ENCODE results near the gene DLG2.
"Not testable (repeated sequence)": the region's sequence is repeated elsewhere in the genome, so short reads cannot be mapped to it uniquely, and the experiment has no call there.

The DLG2 gene

GRCh38 chr11:83437939-83438338, 2189.2 kb downstream of the DLG2 start:
- DNase-seq (ENCODE audit: low read depth, low spot score): no peak
- POLR2A ChIA-PET: no interaction called here
- CTCF ChIA-PET: no interaction called here
- no peak overlapping the region for H3K4me3 ChIP-seq (ENCODE audit: low read depth, low read length)
- TF ChIP-seq, protein P1, sequence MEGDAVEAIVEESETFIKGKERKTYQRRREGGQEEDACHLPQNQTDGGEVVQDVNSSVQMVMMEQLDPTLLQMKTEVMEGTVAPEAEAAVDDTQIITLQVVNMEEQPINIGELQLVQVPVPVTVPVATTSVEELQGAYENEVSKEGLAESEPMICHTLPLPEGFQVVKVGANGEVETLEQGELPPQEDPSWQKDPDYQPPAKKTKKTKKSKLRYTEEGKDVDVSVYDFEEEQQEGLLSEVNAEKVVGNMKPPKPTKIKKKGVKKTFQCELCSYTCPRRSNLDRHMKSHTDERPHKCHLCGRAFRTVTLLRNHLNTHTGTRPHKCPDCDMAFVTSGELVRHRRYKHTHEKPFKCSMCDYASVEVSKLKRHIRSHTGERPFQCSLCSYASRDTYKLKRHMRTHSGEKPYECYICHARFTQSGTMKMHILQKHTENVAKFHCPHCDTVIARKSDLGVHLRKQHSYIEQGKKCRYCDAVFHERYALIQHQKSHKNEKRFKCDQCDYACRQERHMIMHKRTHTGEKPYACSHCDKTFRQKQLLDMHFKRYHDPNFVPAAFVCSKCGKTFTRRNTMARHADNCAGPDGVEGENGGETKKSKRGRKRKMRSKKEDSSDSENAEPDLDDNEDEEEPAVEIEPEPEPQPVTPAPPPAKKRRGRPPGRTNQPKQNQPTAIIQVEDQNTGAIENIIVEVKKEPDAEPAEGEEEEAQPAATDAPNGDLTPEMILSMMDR (IDR thresholded peaks at IDR 0.05; ENCODE audit: insufficient read depth, low read length, missing control alignments): no peak

DNA sequence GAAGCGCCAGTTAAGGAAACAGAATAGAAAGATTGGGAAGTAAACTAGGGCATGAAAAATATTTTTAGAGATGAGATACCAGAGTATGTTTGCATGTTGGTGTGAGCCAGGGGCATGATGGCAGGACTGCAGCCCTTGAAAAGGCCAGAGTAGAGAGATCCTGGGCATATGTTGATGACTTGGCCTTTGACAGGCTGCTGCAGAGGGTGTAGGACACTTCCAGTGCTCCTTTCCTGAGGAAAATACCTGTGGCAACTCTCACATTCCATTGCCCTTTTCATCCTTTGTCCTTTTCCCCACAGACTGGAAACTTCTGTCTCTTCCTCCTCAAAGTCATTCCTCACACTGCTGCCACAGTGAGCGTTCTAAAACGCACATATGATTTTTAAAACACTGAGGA, 2190.3 kb downstream of the DLG2 start:
- no peak for DNase-seq (ENCODE audit: low read depth, low spot score)
- ChIA-PET CTCF (no interaction called here), POLR2A (no interaction called here)
- TF ChIP-seq, protein P1 (IDR thresholded peaks at IDR 0.05; ENCODE audit: insufficient read depth, low read length, missing control alignments): no peak
- H3K4me3 ChIP-seq (ENCODE audit: low read depth, low read length): no peak overlapping the region

DNA sequence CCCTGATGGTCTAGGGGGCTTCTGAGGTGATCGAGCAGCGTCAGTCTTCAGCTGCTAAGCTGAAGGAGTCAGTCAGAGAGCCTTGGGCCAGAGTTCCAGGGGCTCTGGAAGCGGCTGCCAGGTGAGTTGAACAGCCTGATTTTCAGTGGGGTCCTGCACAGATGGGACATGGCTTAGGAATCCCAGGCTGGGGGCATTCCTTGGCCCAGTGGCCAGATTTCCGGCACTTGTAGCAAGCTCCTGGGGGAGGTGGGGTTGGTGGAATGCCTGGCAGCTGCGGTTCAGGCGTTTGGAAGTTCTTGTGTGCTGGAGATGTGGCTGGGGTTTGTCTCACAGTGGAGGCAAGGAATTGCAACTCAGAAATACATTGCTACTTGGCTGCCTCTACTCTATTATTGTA, 2192.3 kb downstream of the DLG2 start:
- H3K4me3 ChIP-seq (ENCODE audit: low read depth, low read length); DNase-seq (ENCODE audit: low read depth, low spot score); CTCF ChIA-PET; POLR2A ChIA-PET: not testable (repeated sequence)

GRCh38 chr11:83427943-83428342, 2199.2 kb downstream of the DLG2 start:
- ChIA-PET POLR2A (no interaction called here), CTCF (no interaction called here)
- no peak for DNase-seq (ENCODE audit: low read depth, low spot score)
- TF ChIP-seq, protein P1 (IDR thresholded peaks at IDR 0.05; ENCODE audit: insufficient read depth, low read length, missing control alignments): no peak
- no peak overlapping the region for H3K4me3 ChIP-seq (ENCODE audit: low read depth, low read length)

DNA sequence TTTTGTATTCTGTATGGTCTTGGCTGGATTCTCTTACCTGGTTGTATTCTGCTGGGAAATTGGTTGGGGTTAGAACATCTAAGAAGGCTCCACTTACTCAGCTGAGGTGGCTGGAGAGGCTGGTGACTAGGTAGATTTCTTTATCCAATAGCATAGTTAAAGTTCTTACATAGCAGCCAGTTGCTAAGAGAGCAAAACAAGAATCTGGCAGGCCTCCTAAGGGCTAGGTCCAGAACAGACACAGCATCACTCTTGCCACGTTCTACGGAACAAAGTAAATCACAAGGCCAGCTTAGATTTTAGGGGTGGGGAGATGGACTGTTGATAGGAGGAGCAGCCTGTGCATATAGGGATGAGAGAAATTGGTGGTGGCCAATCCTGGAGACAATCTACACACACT, 2199.6 kb downstream of the DLG2 start:
- ChIA-PET CTCF (no interaction called here), POLR2A (no interaction called here)
- no peak overlapping the region for H3K4me3 ChIP-seq (ENCODE audit: low read depth, low read length)
- no peak for DNase-seq (ENCODE audit: low read depth, low spot score)
- TF ChIP-seq, protein P1 (IDR thresholded peaks at IDR 0.05; ENCODE audit: insufficient read depth, low read length, missing control alignments): no peak

- DNase-seq (ENCODE audit: low read depth, low spot score): no peak
- CTCF ChIA-PET: no interaction called here
- H3K4me3 ChIP-seq (ENCODE audit: low read depth, low read length): no peak overlapping the region
- TF ChIP-seq, protein P1 (IDR thresholded peaks at IDR 0.05; ENCODE audit: insufficient read depth, low read length, missing control alignments): no peak
- POLR2A ChIA-PET: no interaction called here
Observed at GRCh38 chr11:83425137-83425466, 2202.0 kb downstream of the DLG2 start.

DNA sequence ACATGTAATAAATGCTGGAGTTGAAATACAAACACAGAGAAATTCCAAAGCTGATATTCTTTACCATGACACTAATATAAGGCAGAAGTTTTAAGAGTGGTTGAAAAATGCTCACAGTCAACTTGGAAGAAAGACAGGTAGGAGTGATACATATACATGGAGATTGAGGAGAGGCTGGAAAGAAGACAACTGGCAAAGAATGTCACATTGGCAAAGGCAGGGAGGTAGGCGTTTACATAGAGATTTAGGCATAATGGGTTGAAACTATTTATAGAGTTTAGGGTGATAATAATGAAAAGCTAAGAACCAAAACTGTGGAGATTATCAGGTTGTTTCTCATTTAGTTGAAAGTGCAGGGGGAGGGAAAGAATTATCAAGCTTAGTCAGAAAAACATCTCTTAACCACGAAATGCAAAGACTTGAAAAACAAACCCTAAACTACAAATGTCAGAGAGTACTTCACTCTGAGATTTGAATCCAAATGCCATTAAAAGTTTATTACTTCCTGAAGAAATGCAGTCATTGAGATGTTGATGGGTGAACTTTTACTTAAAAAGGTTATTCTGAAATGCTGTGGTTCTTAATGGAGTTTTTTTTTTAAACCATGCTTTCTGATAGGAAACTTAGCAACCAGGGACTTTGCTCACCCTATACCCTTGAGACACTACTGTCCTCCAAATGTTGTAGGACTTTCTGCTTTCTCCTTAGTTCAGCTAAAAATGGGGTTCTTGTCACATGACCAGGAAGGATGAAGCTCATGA, 2202.6 kb downstream of the DLG2 start:
- TF ChIP-seq, protein P1 (IDR thresholded peaks at IDR 0.05; ENCODE audit: insufficient read depth, low read length, missing control alignments): no peak

GRCh38 chr11:83422641-83423040, 2204.5 kb downstream of the DLG2 start:
- DNase-seq (ENCODE audit: low read depth, low spot score); CTCF ChIA-PET; H3K4me3 ChIP-seq (ENCODE audit: low read depth, low read length); POLR2A ChIA-PET: not testable (repeated sequence)

More for the DNA sequence above, 2202.6 kb downstream of the DLG2 start:
- ChIA-PET CTCF (no interaction called here), POLR2A (no interaction called here)
- H3K4me3 ChIP-seq (ENCODE audit: low read depth, low read length): no peak overlapping the region
- no peak for DNase-seq (ENCODE audit: low read depth, low spot score)
